HG03439 (cell line): ENCODE measurements around the gene SMG6.

Source experiments
- ATAC-seq: cut with Tn5 transposase; IDR thresholded peaks from one replicate; pipeline ENCODE4 v1.9.1; 2021; ENCODE audit warnings: mild to moderate bottlenecking, moderate library complexity; ENCODE audit not compliant: unreplicated experiment

The SMG6 gene

GRCh38 chr17:2054262-2054511 is 249.4 kb downstream of the SMG6 start:
- no peak for ATAC-seq

- no peak for ATAC-seq
Observed at GRCh38 chr17:2053380-2054261, 250.0 kb downstream of the SMG6 start.

DNA sequence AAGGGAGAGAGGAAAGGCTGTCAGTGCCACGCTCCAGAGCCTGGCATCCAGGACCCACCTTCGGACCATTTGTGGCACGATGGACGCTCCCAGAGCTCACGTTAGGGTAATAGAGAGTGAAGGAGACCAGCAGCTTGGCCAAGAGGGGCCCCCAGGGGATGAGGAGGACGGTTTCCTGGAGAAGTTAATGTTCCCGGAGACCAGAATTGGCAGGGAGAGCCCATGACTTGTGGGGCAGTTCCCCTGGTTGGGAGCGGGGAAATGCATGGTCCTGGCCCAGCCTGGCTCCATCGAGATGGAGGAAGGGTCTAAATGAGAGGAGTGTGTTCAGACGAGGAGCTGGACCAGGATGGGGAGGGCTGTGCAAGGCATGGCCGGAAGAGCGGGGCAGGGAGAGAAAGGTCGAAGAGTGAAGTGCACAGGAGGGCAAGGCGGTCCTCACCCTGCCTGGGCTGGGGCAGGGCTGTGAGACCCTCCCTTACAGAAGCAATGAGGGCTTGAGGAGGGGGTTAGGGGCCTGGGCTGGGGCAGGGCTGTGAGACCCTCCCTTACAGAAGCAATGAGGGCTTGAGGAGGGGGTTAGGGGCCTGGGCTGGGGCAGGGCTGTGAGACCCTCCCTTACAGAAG is 251.5 kb downstream of the SMG6 start:
- no peak for ATAC-seq

GRCh38 chr17:2051061-2051932 is 252.3 kb downstream of the SMG6 start:
- no peak for ATAC-seq

GRCh38 chr17:2050300-2051060 is 253.1 kb downstream of the SMG6 start:
- ATAC-seq = peak; percentile 13

DNA sequence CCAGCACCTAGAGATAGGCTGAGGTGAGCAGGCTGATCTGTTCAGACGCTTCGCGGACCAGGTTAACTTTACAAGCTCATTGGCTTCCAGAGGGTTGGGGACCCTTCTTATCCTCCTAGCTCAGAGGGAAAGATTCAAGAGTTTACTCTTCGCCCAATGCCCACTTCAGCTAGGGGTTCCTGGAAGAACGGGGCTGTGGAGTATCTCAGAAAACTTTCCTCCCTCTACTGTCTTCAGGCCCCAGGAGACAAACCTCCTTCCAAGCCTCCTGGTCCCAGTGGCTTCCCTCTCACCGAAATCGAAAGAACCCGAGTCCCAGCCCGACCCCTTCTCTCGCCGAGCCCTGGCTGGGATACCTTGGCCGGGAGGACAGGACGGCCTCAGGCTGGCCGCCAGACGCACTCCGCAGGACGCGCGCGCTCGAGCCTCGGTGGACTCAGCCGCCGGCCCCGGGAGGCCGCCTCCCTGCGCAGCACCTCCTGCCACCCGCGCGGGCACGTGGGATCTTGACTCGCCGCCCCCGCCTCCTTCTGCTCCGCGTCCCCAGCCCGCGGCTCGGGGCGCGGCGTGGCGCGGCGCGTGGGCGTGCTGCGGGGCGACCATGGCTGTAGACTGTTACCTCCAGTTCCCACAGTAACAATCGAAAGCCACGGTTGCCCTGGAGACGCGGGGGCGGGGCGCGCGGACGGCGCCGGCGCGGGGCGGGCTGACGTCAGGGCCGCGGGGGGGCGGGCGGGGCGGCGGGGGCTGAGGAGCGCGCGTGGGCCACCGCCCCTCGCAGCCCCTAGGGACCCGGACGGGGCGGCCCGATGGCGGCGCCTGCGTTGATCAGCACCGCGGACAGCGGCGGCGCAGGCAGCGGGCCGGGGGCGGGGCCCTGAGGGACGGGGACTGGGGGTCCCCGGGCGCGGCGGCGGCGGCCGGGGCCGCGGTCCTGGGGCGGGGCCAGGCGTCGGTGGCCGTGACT is 254.0 kb downstream of the SMG6 start:
- ATAC-seq = peak; percentile 52

DNA sequence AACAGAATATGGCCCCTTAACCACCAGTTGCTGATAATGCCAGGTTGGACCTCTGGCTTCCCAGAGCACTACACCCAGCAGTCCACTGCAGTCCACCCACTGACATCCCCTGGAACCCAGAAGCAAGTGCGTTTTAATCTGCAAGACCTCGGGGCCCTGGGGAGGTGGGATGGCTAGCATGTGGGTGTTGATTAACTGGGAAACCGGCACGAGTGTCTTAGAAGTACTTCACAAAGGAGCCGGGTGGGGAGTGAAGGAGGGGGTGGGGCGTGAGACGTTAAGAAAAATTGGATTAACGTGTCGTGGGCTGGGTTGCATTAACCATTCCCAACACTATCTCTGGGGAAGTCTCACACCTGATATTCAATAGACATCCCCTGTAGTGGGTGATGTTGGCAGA is 254.8 kb downstream of the SMG6 start:
- ATAC-seq = no peak

DNA sequence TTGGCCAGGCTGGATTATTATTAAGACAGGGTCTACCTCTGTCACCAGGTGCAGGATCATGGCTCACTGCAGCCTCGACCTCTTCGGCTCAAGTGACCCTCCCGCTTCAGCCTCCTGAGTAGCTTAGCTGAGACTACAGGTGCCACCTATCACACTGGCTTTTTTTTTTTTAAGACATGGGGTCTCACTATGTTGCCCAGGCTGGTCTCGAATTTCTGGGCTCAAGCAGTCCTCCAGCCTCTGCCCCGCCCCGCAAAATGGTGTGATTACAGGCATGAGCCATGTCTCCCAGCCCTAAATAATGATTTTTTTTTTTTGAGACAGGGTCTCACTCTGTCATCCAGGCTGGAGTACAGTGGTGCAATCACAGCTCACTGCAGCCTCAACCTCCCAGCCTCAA is 256.0 kb downstream of the SMG6 start:
- ATAC-seq = no peak

GRCh38 chr17:2044263-2044894 is 259.2 kb downstream of the SMG6 start:
- no peak for ATAC-seq

DNA sequence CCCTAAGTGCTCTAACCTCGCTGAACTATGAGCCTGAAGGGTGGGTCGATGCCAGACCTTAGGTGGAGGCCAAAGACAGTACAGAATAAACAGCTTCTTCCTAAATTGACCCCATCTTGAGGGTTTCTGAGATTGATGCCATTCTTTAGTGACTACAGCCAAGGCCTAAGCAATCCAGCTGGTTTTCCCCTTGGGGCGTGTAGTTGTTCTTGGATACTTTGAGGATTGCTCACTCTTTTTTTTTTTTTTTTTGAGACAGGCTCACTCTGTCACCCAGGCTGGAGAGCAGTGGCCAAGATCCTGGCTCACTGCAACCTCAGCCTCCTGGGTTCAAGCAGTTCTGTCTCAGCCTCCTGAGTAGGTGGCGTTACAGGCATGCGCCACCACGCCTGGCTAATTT is 259.8 kb downstream of the SMG6 start:
- ATAC-seq = no peak

DNA sequence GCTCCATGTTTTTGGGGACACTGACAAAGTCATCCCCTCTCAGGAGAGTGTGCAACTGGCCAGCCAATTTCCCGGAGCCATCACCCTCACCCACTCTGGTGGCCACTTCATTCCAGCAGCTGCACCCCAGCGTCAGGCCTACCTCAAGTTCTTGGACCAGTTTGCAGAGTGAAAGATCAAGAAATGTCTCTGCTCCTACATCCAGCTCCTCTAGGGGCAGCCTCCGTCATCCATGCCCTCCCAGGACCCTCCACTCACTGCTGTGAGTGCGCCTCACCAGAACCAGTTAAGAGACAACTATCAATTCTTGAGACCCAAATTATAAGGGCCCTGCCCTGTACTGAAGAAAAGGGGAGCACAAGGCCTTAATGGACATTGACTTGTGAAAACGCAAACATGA is 260.7 kb downstream of the SMG6 start:
- no peak for ATAC-seq

DNA sequence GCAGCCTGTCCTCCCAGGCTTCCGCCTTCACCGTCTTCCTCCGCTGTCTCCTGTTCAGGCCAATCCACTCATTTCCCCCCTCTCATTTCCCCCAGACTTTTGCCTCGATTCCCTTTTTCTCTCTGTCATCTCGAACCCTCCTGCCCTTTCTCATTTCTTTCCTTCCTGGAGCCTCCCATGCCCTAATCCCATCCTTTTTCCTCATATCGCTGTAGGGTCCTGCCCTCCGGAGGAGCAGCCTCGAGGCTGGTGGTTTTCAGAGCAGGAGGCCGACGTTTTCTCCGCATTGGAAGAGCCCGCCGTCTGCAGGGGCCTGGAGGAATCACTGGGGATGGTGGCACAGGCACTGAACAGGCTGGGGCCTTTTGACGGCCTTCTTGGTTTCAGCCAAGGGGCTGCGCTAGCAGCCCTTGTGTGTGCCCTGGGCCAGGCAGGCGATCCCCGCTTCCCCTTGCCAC is 261.2 kb downstream of the SMG6 start:
- ATAC-seq = no peak

- peak; percentile 92 for ATAC-seq
Observed at GRCh38 chr17:2041561-2042389, 261.8 kb downstream of the SMG6 start, which contains the start of gene OVCA2. TSS of gene OVCA2 (plus strand) at chr17:2042022. CDS start at chr17:2042048, 26 bp downstream.

DNA sequence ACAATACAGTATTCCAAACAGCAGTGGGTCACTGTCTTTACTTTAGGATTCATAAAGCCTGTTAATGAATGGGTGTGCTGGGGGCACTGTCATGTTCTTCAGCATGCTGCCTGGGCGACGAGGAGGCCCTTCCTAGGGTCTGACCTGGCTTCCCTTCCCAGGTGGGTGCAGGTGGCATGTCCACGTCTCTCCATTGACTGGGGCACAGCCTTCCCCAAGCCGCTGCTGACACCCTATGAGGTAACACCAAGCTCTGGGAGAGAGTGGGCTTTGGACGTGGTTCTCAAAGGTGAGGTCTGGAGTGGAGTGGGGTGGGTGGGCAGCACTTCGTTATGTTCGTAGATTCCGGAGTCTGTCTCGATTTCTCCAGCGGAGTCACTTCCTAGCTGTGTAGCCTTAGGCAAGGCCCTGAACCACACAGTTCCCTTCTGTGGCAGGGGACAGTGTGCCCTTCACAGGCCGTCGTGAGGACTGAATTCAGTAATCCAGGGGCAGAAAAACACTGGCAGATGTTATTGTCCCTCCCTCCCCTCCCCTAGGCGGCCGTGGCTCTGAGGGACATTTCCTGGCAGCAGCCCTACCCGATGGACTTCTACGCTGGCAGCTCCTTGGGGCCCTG is 262.5 kb downstream of the SMG6 start:
- ATAC-seq = no peak

DNA sequence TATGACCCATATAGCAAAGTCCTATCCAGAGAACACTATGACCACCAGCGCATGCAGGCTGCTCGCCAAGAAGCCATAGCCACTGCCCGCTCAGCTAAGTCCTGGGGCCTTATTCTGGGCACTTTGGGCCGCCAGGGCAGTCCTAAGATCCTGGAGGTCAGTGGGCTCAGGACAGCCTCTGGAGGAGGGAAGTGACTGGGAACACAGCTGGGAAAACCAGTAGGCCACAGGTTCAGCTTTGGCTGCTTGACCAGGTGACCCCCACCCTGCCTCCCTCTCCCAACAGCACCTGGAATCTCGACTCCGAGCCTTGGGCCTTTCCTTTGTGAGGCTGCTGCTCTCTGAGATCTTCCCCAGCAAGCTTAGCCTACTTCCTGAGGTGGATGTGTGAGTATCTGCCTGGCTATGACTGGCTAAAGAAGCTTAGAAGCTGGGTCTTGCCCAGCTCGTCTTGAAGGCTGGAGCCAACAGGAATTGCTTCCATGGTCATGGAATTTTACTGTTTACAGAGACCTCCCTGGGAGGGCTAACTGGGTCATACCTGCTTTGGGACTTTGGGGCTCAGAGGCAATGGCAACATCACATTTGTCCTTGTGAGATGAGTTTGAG is 263.3 kb downstream of the SMG6 start:
- no peak for ATAC-seq

GRCh38 chr17:2037155-2037554 is 266.4 kb downstream of the SMG6 start:
- ATAC-seq = no peak
